HepG2 (cell line): ENCODE data around the gene NDRG3. TPM values are rescaled to one million over a fixed set of nuclear protein-coding genes. Genes with fewer than 3 reads are reported as not detected.

Experiments used
- ATAC-seq: fragments of 200-7000 bp; cut with Tn5 transposase; 3 replicates; pipeline ENCODE4 v1.9.1; 2020; ENCODE audit warnings: mild to moderate bottlenecking, moderate library complexity
- BruUV-seq: library from RNA; stranded (reverse); fragments of 400-500 nt; replicated peaks from 2 replicates; lab custom pipeline; 2021; lab: Mats Ljungman, UMichigan
- CTCF ChIA-PET: fragments of 300-600 bp; formaldehyde crosslinking; extraction: SDS; loops from one replicate; lab custom pipeline; 2021; ENCODE audit warnings: low total read pairs, inconsistent platforms, low intra/inter-chr PET ratio; lab: Yijun Ruan, JAX
- POLR2A ChIA-PET: fragments of 350-600 bp; sonication (Branson Sonifier 250); formaldehyde crosslinking; loops from one replicate; lab custom pipeline; 2020; ENCODE audit warnings: antibody characterized with exemption, inconsistent platforms; lab: Yijun Ruan, JAX
- DNase-seq: peaks from one replicate; pipeline ENCODE4 v3.0.0-alpha.2; 2015; ENCODE audit warnings: low spot score
- FAIRE-seq: peaks from 3 replicates; lab custom pipeline; 2011; peaks lifted over from hg19 to GRCh38; lab: Jason Lieb, UNC
- H2AFZ ChIP-seq: one replicate; pipeline ENCODE4 v1.6.1; 2011; ENCODE audit warnings: low read length, inconsistent platforms
- H3K27ac ChIP-seq: fragments of 300-600 bp; 3 replicates; pipeline ENCODE4 v1.8.0; 2011; ENCODE audit warnings: mixed run types, mild to moderate bottlenecking, mixed read lengths, low read length, inconsistent platforms; ENCODE audit not compliant: insufficient read depth; ENCODE audit errors: extremely low read length
- H3K27me3 ChIP-seq, 2 experiments: fragments of 200-600 bp in 1 of 2; 2 replicates in 1 of 2; 3 replicates in 1 of 2; pipeline versions ENCODE4 v1.6.0 to v1.8.0; 2011; ENCODE audit warnings: low read length in 2 of 2, mild to moderate bottlenecking in 2 of 2, moderate library complexity in 2 of 2, inconsistent platforms in 1 of 2; ENCODE audit not compliant: insufficient read depth in 2 of 2, control insufficient read depth in 1 of 2
- H3K36me3 ChIP-seq, 2 experiments: fragments of 200-600 bp in 1 of 2; replicated peaks in 1 of 2; 2 replicates in 1 of 2; 3 replicates in 1 of 2; pipeline versions ENCODE4 v1.5.1 to v1.8.0; 2011; ENCODE audit warnings: low read length in 2 of 2, inconsistent platforms in 1 of 2; ENCODE audit not compliant: insufficient read depth in 2 of 2, control insufficient read depth in 1 of 2
- H3K4me1 ChIP-seq: 2 replicates; pipeline ENCODE4 v1.5.1; 2012; ENCODE audit warnings: low read length, inconsistent platforms; ENCODE audit not compliant: insufficient read depth
- H3K4me2 ChIP-seq: 2 replicates; pipeline ENCODE4 v1.6.0; 2011; ENCODE audit warnings: low read depth, low read length, inconsistent platforms
- H3K4me3 ChIP-seq, 3 experiments: fragments of 200-600 bp in 1 of 3; sonication (generic), shearing (Covaris generic) in 1 of 3; replicated peaks in 1 of 3; 2 replicates each; pipeline ENCODE4 v1.5.1; 2011 to 2016; ENCODE audit warnings: low read length in 3 of 3, inconsistent platforms in 2 of 3, low read depth in 2 of 3, mild to moderate bottlenecking in 2 of 3, control low read depth in 1 of 3, mixed read lengths in 1 of 3; ENCODE audit not compliant: insufficient read depth in 1 of 3
- H3K79me2 ChIP-seq: one replicate; pipeline ENCODE4 v1.6.1; 2011; ENCODE audit warnings: low read length, inconsistent platforms; ENCODE audit not compliant: insufficient read depth
- H3K9ac ChIP-seq: 2 replicates; pipeline ENCODE4 v1.6.0; 2011; ENCODE audit warnings: mild to moderate bottlenecking, low read depth, low read length, inconsistent platforms; ENCODE audit not compliant: insufficient read depth
- H3K9me3 ChIP-seq: 2 replicates; pipeline ENCODE4 v1.5.1; 2012; ENCODE audit warnings: mild to moderate bottlenecking, low read length
- H4K20me1 ChIP-seq: 2 replicates; pipeline ENCODE4 v1.6.0; 2011; ENCODE audit warnings: inconsistent platforms, mild to moderate bottlenecking, low read length, moderate library complexity; ENCODE audit not compliant: insufficient read depth
- ASH2L ChIP-seq: fragments of 300-600, 200-600 bp; sonication (generic); IDR thresholded peaks from 2 replicates; pipeline ENCODE4 v1.7.0; 2017; ENCODE audit warnings: low read depth, mild to moderate bottlenecking, moderate library complexity, mixed read lengths, low read length; ENCODE audit not compliant: insufficient read length
- BRCA1 ChIP-seq: sonication (generic); formaldehyde crosslinking; IDR thresholded peaks from 2 replicates; pipeline ENCODE4 v1.4.0; 2020; ENCODE audit warnings: missing genetic modification reagents
- FLYWCH1 ChIP-seq: sonication (generic); formaldehyde crosslinking; IDR thresholded peaks from 2 replicates; pipeline ENCODE4 v1.8.1; 2023; ENCODE audit warnings: mild to moderate bottlenecking, missing genetic modification reagents
- FOXC1 ChIP-seq: sonication (generic); formaldehyde crosslinking; IDR thresholded peaks from 2 replicates; pipeline ENCODE4 v1.8.0; 2022; ENCODE audit warnings: mild to moderate bottlenecking, missing genetic modification reagents, borderline replicate concordance
- HOXA3 ChIP-seq: sonication (generic); formaldehyde crosslinking; IDR thresholded peaks from 2 replicates; pipeline ENCODE4 v1.5.0; 2020; ENCODE audit warnings: missing genetic modification reagents
- KLF9 ChIP-seq: IDR thresholded peaks from 2 replicates; pipeline ENCODE4 v1.6.1; 2016; ENCODE audit warnings: low read depth
- KMT2A ChIP-seq: sonication (generic); formaldehyde crosslinking; IDR thresholded peaks from 2 replicates; pipeline ENCODE4 v1.4.0; 2020; ENCODE audit warnings: missing genetic modification reagents
- MXD4 ChIP-seq: IDR thresholded peaks from 2 replicates; pipeline ENCODE4 v1.6.1; 2016; ENCODE audit warnings: mild to moderate bottlenecking, missing biosample characterization, missing genetic modification reagents
- NFKBIZ ChIP-seq: IDR thresholded peaks from 2 replicates; pipeline ENCODE4 v1.6.1; 2018; ENCODE audit warnings: missing genetic modification reagents, missing compliant biosample characterization
- NFYB ChIP-seq: sonication (generic); formaldehyde crosslinking; IDR thresholded peaks from 2 replicates; pipeline ENCODE4 v1.4.0; 2020; ENCODE audit warnings: missing genetic modification reagents
- PRPF4 ChIP-seq: fragments of 200-400 bp; formaldehyde crosslinking; IDR thresholded peaks from 2 replicates; pipeline ENCODE4 v1.6.1; 2016; ENCODE audit warnings: low read length, low read depth; ENCODE audit not compliant: poor library complexity, severe bottlenecking
- SP140L ChIP-seq: sonication (generic); formaldehyde crosslinking; IDR thresholded peaks from 2 replicates; pipeline ENCODE4 v1.4.0; 2020; ENCODE audit warnings: missing genetic modification reagents, borderline replicate concordance
- TEAD3 ChIP-seq: optimal IDR thresholded peaks from 2 replicates; pipeline ENCODE3; 2016; ENCODE audit warnings: borderline replicate concordance
- U2AF2 ChIP-seq: fragments of 200-400 bp; formaldehyde crosslinking; IDR thresholded peaks from 2 replicates; pipeline ENCODE4 v1.6.1; 2017; ENCODE audit warnings: low read depth, mild to moderate bottlenecking, low read length
- ZMAT3 ChIP-seq: sonication (generic); formaldehyde crosslinking; conservative IDR thresholded peaks from 2 replicates; pipeline ENCODE4 v1.7.0; 2021; ENCODE audit warnings: missing genetic modification reagents
- ZNF383 ChIP-seq: sonication (generic); formaldehyde crosslinking; IDR thresholded peaks from 2 replicates; pipeline ENCODE4 v1.4.0; 2020; ENCODE audit warnings: missing genetic modification reagents, mild to moderate bottlenecking, borderline replicate concordance
- ZNF572 ChIP-seq: sonication (generic); formaldehyde crosslinking; IDR thresholded peaks from 2 replicates; pipeline ENCODE4 v1.5.1; 2020; ENCODE audit warnings: mild to moderate bottlenecking, missing genetic modification reagents
- ZNF589 ChIP-seq: sonication (generic); formaldehyde crosslinking; conservative IDR thresholded peaks from 2 replicates; pipeline ENCODE4 v1.8.0; 2022; ENCODE audit warnings: mild to moderate bottlenecking, moderate library complexity, missing genetic modification reagents
- ZNF605 ChIP-seq: sonication (generic); formaldehyde crosslinking; IDR thresholded peaks from 2 replicates; pipeline ENCODE4 v1.8.0; 2022; ENCODE audit warnings: mild to moderate bottlenecking, missing genetic modification reagents
- ZNF792 ChIP-seq: IDR thresholded peaks from 2 replicates; pipeline ENCODE4 v1.6.1; 2016
- ZSCAN20 ChIP-seq: sonication (generic); formaldehyde crosslinking; IDR thresholded peaks from 2 replicates; pipeline ENCODE4 v1.4.0; 2020; ENCODE audit warnings: missing genetic modification reagents, mild to moderate bottlenecking, borderline replicate concordance
- WGBS: methylation state at CpG from one replicate; pipeline ENCODE4 v1.1.6; 2017; ENCODE audit warnings: low lambda C conversion rate; 5-methylcytosine and 5-hydroxymethylcytosine counted together
- in situ Hi-C: cut with HindIII; loops from 2 replicates; pipeline ENCODE4 v1.10.0; 2017; ENCODE audit warnings: low pct_unique_long_range_greater_than_20kb; ENCODE audit not compliant: extremely low pct_ligation_motif_present
- intact Hi-C: fragments of 100-400 bp; cut with micrococcal nuclease; formaldehyde crosslinking; loops from one replicate; pipeline ENCODE4 v1.10.0; 2022; ENCODE audit not compliant: unreplicated experiment
- polyA plus RNA-seq, 8 experiments: library from polyadenylated mRNA; depleted of rRNA in 3 of 8; stranded (reverse) in 7 of 8; unstranded in 1 of 8; fragments of >200 nt; fragmentation: Illumina TruSeq in 4 of 8; extraction: Trizol in 4 of 8; gene quantifications; 2 replicates each; pipeline versions ENCODE4 v1.2.1 to v1.2.3, GENCODE V29; 2011 to 2016; ENCODE audit warnings: low read depth in 4 of 8, missing spikeins in 1 of 8, mixed read lengths in 1 of 8; ENCODE audit not compliant: insufficient read depth in 1 of 8
- total RNA-seq, 5 experiments: library from RNA; depleted of rRNA; stranded (reverse); fragments of >200 nt; fragmentation: Illumina TruSeq; extraction: Trizol; gene quantifications; 2 replicates each; pipeline ENCODE4 v1.2.3, GENCODE V29; 2016; ENCODE audit warnings: low read depth in 1 of 5
- TF ChIP-seq, protein P1 (sequence below): sonication (generic); formaldehyde crosslinking; IDR thresholded peaks from 2 replicates; pipeline ENCODE4 v1.5.0; 2020; ENCODE audit warnings: mild to moderate bottlenecking, missing genetic modification reagents
- TF ChIP-seq, protein P2 (sequence below): sonication (generic); formaldehyde crosslinking; IDR thresholded peaks from 2 replicates; pipeline ENCODE4 v1.9.0; 2021; ENCODE audit warnings: missing genetic modification reagents, borderline replicate concordance

NDRG3 gene
- total and polyA plus RNA-seq, 2 of the 13 experiments (the other 11 are each of a cell fraction or from before 2014, with no cell fraction given): 36.0 to 40.5 TPM

DNA sequence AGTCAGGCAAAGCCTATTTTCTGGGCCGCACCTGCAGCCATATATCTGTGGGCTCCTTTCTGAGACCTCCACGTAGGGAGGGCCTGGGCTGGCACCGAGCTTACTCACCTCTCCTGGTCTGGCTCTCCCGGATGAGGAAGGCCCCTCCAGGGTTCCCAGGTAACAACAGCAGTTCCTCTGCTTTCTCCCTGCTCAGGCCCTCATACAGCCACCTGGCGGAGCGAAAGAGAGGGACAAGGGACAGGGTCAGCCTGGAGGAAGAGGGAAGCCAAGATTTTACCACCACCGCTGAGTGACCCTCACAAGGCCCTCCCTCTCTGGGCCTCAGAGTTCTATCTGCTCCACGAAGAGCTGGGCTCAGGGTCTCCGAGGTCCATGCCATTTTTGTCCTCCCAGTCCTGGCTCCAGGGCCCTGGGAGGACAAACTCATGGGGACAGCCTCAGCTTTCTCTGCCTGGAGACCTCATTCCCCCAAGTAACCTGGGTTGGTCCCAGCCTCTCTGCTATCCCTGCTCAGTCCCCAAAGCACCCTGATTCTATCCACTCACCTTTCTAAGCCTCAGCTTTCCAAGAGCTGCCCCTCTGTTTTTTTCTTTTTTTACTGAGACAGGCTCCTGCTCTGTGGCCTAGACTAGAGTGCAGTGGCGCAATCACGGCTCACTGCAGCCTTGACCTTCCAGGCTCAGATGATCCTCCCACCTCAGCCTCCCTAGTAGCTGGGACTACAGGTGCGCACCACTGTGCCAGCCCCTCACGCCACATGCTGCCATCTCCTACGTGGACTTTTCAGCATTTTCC is 113.2 kb downstream of the NDRG3 start:
- peak overlapping the region; percentile 88 for H3K4me2 ChIP-seq
- in situ Hi-C loops: no loop called here
- WGBS: 15% methylated on average over 14 of the region's 14 CpGs
- H3K9me3 ChIP-seq: no peaks in the 10 kb centered on the region
- H3K36me3 ChIP-seq: no peaks in the 10 kb centered on the region
- H3K4me1 ChIP-seq: peaks cover 31% of the 10 kb centered on the region
- peak overlapping the region; percentile 15 to 68 (median 26); a peak in 4 of 6 replicates for H3K4me3 ChIP-seq
- BruUV-seq: TSS peak; percentile 65
- H4K20me1 ChIP-seq: no peaks in the 10 kb centered on the region
- no peaks in the 10 kb centered on the region for H3K27me3 ChIP-seq
- ChIA-PET CTCF (interaction anchor here (1.3 to 1.8 kb wide), 4 partner anchors 20 to 76 kb away, joined by 3 to 20 read pairs (median 6); partner anchors contain the start of gene RAB5IF), POLR2A (interaction anchor here (0.8 to 5.5 kb wide), 16 partner anchors 8 to 176 kb away, joined by 3 to 54 read pairs (median 5); partner anchors contain the start of genes NDRG3 and RAB5IF)
- ATAC-seq (peak; percentile 96), DNase-seq (peak; percentile 87), FAIRE-seq (peak; percentile 95)
- peak overlapping the region; percentile 74 for H2AFZ ChIP-seq
- H3K9ac ChIP-seq: peak overlapping the region; percentile 71
- peak overlapping the region; percentile 14 for H3K27ac ChIP-seq
- intact Hi-C loops: loop anchor here (1.0 kb wide), 1 partner anchor 20 kb away; no protein-coding TSS in a partner anchor
- no peaks in the 10 kb centered on the region for H3K79me2 ChIP-seq
- TF ChIP-seq U2AF2 (no peak), ZNF589 (no peak), TEAD3 (CRISPR knock-in tag) (peak; percentile 34), ZMAT3 (CRISPR knock-in tag) (no peak), ZNF605 (CRISPR knock-in tag) (no peak), KMT2A (CRISPR knock-in tag) (no peak; the same call in 1 of the 2 replicates), ZSCAN20 (no peak), NFYB (CRISPR knock-in tag) (no peak), HOXA3 (CRISPR knock-in tag) (peak; percentile 74), ZNF383 (CRISPR knock-in tag) (no peak), FLYWCH1 (no peak), ZNF792 (peak; percentile 49; the same call in 1 of the 2 replicates), BRCA1 (CRISPR knock-in tag) (no peak), ASH2L (no peak), SP140L (CRISPR knock-in tag) (no peak), MXD4 (no peak), KLF9 (no peak), PRPF4 (peak; percentile 34), ZNF572 (CRISPR knock-in tag) (no peak), FOXC1 (CRISPR knock-in tag) (peak; percentile 70), NFKBIZ (CRISPR knock-in tag) (peak; percentile 75; the same call in 1 of the 2 replicates)
- TF ChIP-seq, protein P1, sequence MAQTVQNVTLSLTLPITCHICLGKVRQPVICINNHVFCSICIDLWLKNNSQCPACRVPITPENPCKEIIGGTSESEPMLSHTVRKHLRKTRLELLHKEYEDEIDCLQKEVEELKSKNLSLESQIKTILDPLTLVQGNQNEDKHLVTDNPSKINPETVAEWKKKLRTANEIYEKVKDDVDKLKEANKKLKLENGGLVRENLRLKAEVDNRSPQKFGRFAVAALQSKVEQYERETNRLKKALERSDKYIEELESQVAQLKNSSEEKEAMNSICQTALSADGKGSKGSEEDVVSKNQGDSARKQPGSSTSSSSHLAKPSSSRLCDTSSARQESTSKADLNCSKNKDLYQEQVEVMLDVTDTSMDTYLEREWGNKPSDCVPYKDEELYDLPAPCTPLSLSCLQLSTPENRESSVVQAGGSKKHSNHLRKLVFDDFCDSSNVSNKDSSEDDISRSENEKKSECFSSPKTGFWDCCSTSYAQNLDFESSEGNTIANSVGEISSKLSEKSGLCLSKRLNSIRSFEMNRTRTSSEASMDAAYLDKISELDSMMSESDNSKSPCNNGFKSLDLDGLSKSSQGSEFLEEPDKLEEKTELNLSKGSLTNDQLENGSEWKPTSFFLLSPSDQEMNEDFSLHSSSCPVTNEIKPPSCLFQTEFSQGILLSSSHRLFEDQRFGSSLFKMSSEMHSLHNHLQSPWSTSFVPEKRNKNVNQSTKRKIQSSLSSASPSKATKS: no peak
- TF ChIP-seq, protein P2, sequence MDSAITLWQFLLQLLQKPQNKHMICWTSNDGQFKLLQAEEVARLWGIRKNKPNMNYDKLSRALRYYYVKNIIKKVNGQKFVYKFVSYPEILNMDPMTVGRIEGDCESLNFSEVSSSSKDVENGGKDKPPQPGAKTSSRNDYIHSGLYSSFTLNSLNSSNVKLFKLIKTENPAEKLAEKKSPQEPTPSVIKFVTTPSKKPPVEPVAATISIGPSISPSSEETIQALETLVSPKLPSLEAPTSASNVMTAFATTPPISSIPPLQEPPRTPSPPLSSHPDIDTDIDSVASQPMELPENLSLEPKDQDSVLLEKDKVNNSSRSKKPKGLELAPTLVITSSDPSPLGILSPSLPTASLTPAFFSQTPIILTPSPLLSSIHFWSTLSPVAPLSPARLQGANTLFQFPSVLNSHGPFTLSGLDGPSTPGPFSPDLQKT (CRISPR knock-in tag): no peak
